ENCODE data around the gene KAT5.
"Not testable (repeated sequence)": the region's sequence is repeated elsewhere in the genome, so short reads cannot be mapped to it uniquely, and the experiment has no call there.

The KAT5 gene

GRCh38 chr11:65744026-65744698 lies 32.1 kb downstream of the KAT5 start:
- peak in 1 of 2 donors; percentile 11 for DNase-seq (ENCODE audit: low read depth in 2 of 2)

- no peak for DNase-seq (ENCODE audit: low read depth in 2 of 2)
These were observed 32.6 kb downstream of the KAT5 start for GRCh38 chr11:65744699-65745042.

- no peak for DNase-seq (ENCODE audit: low read depth in 2 of 2)
These were observed 33.0 kb downstream of the KAT5 start for GRCh38 chr11:65745049-65745448.

GRCh38 chr11:65762169-65762568 lies 50.1 kb downstream of the KAT5 start:
- DNase-seq (ENCODE audit: low read depth in 2 of 2), result not testable (repeated sequence)

- not testable (repeated sequence) for DNase-seq (ENCODE audit: low read depth in 2 of 2)
These were observed 50.8 kb downstream of the KAT5 start for GRCh38 chr11:65762816-65763215.

GRCh38 chr11:65764434-65764833 lies 52.4 kb downstream of the KAT5 start:
- no peak for DNase-seq (ENCODE audit: low read depth in 2 of 2)

GRCh38 chr11:65766535-65766934 lies 54.5 kb downstream of the KAT5 start:
- DNase-seq (ENCODE audit: low read depth in 2 of 2), result no peak

- DNase-seq (ENCODE audit: low read depth in 2 of 2), result no peak
These were observed 55.4 kb downstream of the KAT5 start for GRCh38 chr11:65767406-65767805.

GRCh38 chr11:65767806-65768205 lies 55.8 kb downstream of the KAT5 start:
- DNase-seq (ENCODE audit: low read depth in 2 of 2), result not testable (repeated sequence)

All from stimulated activated CD4-positive, alpha-beta T cell treated with anti-CD3 and anti-CD28 coated beads, Interleukin-15, amount 100 ng/mL, for 48 hours (primary cell).